ENCODE measurements around the gene HOXB2.

The HOXB2 gene

GRCh38 chr17:48592577-48592976, 47.7 kb upstream of the HOXB2 start:
- TF ChIP-seq EZH2phosphoT487 (IDR thresholded peaks at IDR 0.05; ENCODE audit: borderline replicate concordance) = no peak
- no peak for TF ChIP-seq CTCF (conservative IDR thresholded peaks at IDR 0.05; ENCODE audit: low read length)
- Histone ChIP-seq H3K79me2 (ENCODE audit: insufficient read depth, low read length) (peaks cover 98% of the 10 kb centered on the region), H3K27me3 (ENCODE audit: insufficient read depth, low read length, poor library complexity, severe bottlenecking) (peaks cover 43% of the 10 kb centered on the region), H3K9ac (ENCODE audit: low read depth, low read length, poor library complexity, severe bottlenecking) (peak overlapping the region; percentile 100), H3K9me2 (replicated peaks; ENCODE audit: low read depth, low read length) (no peaks in the 10 kb centered on the region), H3K9me3 (ENCODE audit: insufficient read depth, low read depth, low read length) (no peaks in the 10 kb centered on the region), H2AFZ (ENCODE audit: low read length) (no peak overlapping the region), H3K4me1 (ENCODE audit: insufficient read depth, low read length, poor library complexity, severe bottlenecking) (peaks cover 37% of the 10 kb centered on the region), H3K4me2 (ENCODE audit: low read depth, low read length, poor library complexity, severe bottlenecking) (peak overlapping the region; percentile 98), H3F3A (ENCODE audit: low read depth) (peaks cover 7% of the 10 kb centered on the region; the same call in 1 of the 2 replicates), H3K4me3 (ENCODE audit: low read length, poor library complexity, severe bottlenecking) (peak overlapping the region; percentile 89), H4K20me1 (ENCODE audit: insufficient read depth, low read length, poor library complexity, severe bottlenecking) (peaks cover 79% of the 10 kb centered on the region), H3K36me3 (ENCODE audit: insufficient read depth, low read length) (peaks cover 48% of the 10 kb centered on the region)

GRCh38 chr17:48592057-48592514, 47.2 kb upstream of the HOXB2 start:
- Histone ChIP-seq H2AFZ (ENCODE audit: low read length) (no peak overlapping the region), H3K79me2 (ENCODE audit: insufficient read depth, low read length) (peaks cover 98% of the 10 kb centered on the region), H3K9ac (ENCODE audit: low read depth, low read length, poor library complexity, severe bottlenecking) (peak overlapping the region; percentile 100), H3K4me1 (ENCODE audit: insufficient read depth, low read length, poor library complexity, severe bottlenecking) (peaks cover 42% of the 10 kb centered on the region), H3K4me3 (ENCODE audit: low read length, poor library complexity, severe bottlenecking) (peak overlapping the region; percentile 89), H3K4me2 (ENCODE audit: low read depth, low read length, poor library complexity, severe bottlenecking) (peak overlapping the region; percentile 98), H4K20me1 (ENCODE audit: insufficient read depth, low read length, poor library complexity, severe bottlenecking) (peaks cover 79% of the 10 kb centered on the region), H3K27me3 (ENCODE audit: insufficient read depth, low read length, poor library complexity, severe bottlenecking) (peaks cover 42% of the 10 kb centered on the region), H3K36me3 (ENCODE audit: insufficient read depth, low read length) (peaks cover 43% of the 10 kb centered on the region), H3F3A (ENCODE audit: low read depth) (peaks cover 7% of the 10 kb centered on the region; the same call in 1 of the 2 replicates), H3K9me3 (ENCODE audit: insufficient read depth, low read depth, low read length) (no peaks in the 10 kb centered on the region), H3K9me2 (replicated peaks; ENCODE audit: low read depth, low read length) (no peaks in the 10 kb centered on the region)
- no peak for TF ChIP-seq CTCF (conservative IDR thresholded peaks at IDR 0.05; ENCODE audit: low read length)
- TF ChIP-seq EZH2phosphoT487 (IDR thresholded peaks at IDR 0.05; ENCODE audit: borderline replicate concordance) = no peak

GRCh38 chr17:48591255-48592056, 46.5 kb upstream of the HOXB2 start:
- peaks cover 7% of the 10 kb centered on the region; the same call in 1 of the 2 replicates for H3F3A ChIP-seq (ENCODE audit: low read depth)
- peaks cover 98% of the 10 kb centered on the region for H3K79me2 ChIP-seq (ENCODE audit: insufficient read depth, low read length)
- no peak overlapping the region for H2AFZ ChIP-seq (ENCODE audit: low read length)
- H3K4me1 ChIP-seq (ENCODE audit: insufficient read depth, low read length, poor library complexity, severe bottlenecking) = peaks cover 47% of the 10 kb centered on the region
- peak overlapping the region; percentile 98 for H3K4me2 ChIP-seq (ENCODE audit: low read depth, low read length, poor library complexity, severe bottlenecking)
- peak overlapping the region; percentile 89 for H3K4me3 ChIP-seq (ENCODE audit: low read length, poor library complexity, severe bottlenecking)
- H3K9ac ChIP-seq (ENCODE audit: low read depth, low read length, poor library complexity, severe bottlenecking) = peak overlapping the region; percentile 100
- no peak for TF ChIP-seq EZH2phosphoT487 (IDR thresholded peaks at IDR 0.05; ENCODE audit: borderline replicate concordance)
- TF ChIP-seq CTCF (conservative IDR thresholded peaks at IDR 0.05; ENCODE audit: low read length) = no peak
- H3K36me3 ChIP-seq (ENCODE audit: insufficient read depth, low read length) = peaks cover 36% of the 10 kb centered on the region
- H3K9me2 ChIP-seq (replicated peaks; ENCODE audit: low read depth, low read length) = no peaks in the 10 kb centered on the region
- peaks cover 80% of the 10 kb centered on the region for H4K20me1 ChIP-seq (ENCODE audit: insufficient read depth, low read length, poor library complexity, severe bottlenecking)
- H3K27me3 ChIP-seq (ENCODE audit: insufficient read depth, low read length, poor library complexity, severe bottlenecking) = peaks cover 42% of the 10 kb centered on the region
- H3K9me3 ChIP-seq (ENCODE audit: insufficient read depth, low read depth, low read length) = no peaks in the 10 kb centered on the region
